Lung (tissue), 12 donors: ENCODE results near the gene SNCG. TPM values are rescaled to one million over a fixed set of nuclear protein-coding genes. Genes with fewer than 3 reads are reported as not detected.

Experiments used
- ATAC-seq: fragments of 200-7000 bp; cut with Tn5 transposase; one replicate; pipeline ENCODE4 v1.9.1; 2020; ENCODE audit warnings: moderate number of reproducible peaks; ENCODE audit not compliant: insufficient read depth, low FRiP score
- DNase-seq, 3 donors: peaks; one replicate each; pipeline ENCODE4 v3.0.0-alpha.2; 2013 to 2017
- H3K27ac ChIP-seq, 2 donors: one replicate each; pipeline ENCODE4 v1.5.1; 2013; ENCODE audit warnings: mild to moderate bottlenecking in 2 of 2, moderate library complexity in 2 of 2, control low read depth in 1 of 2, inconsistent platforms in 1 of 2, low read depth in 1 of 2, low read length in 1 of 2
- H3K27me3 ChIP-seq, 3 donors: one replicate each; pipeline ENCODE4 v1.5.1; 2013; ENCODE audit warnings: low read length in 2 of 3; ENCODE audit not compliant: control insufficient read depth in 3 of 3, insufficient read depth in 3 of 3
- H3K36me3 ChIP-seq, 4 donors: one replicate each; pipeline ENCODE4 v1.5.1; 2013; ENCODE audit warnings: low read length in 4 of 4, mild to moderate bottlenecking in 1 of 4, moderate library complexity in 1 of 4; ENCODE audit not compliant: control insufficient read depth in 4 of 4, insufficient read depth in 4 of 4
- H3K4me1 ChIP-seq, 5 donors: one replicate each; pipeline ENCODE4 v1.5.1; 2013; ENCODE audit warnings: low read length in 5 of 5, mild to moderate bottlenecking in 2 of 5, moderate library complexity in 1 of 5; ENCODE audit not compliant: control insufficient read depth in 5 of 5, insufficient read depth in 5 of 5
- H3K4me3 ChIP-seq: one replicate; pipeline ENCODE4 v1.5.1; 2013; ENCODE audit warnings: mild to moderate bottlenecking, control low read depth, moderate library complexity
- H3K9ac ChIP-seq, 2 donors: one replicate each; pipeline ENCODE4 v1.5.1; 2013; ENCODE audit warnings: low read length in 2 of 2, control low read depth in 1 of 2; ENCODE audit not compliant: insufficient read depth in 1 of 2
- H3K9me3 ChIP-seq, 4 donors: one replicate each; pipeline ENCODE4 v1.5.1; 2013; ENCODE audit warnings: low read length in 3 of 4, mild to moderate bottlenecking in 1 of 4, moderate library complexity in 1 of 4; ENCODE audit not compliant: control insufficient read depth in 4 of 4, insufficient read depth in 3 of 4
- CTCF ChIP-seq: IDR thresholded peaks from 2 replicates; pipeline ENCODE4 v1.5.1; 2012; ENCODE audit warnings: mild to moderate bottlenecking; ENCODE audit errors: control extremely low read depth, extremely low read depth
- WGBS, 2 donors: extraction: QIAGEN DNeasy Blood & Tissue Kit; methylation state at CpG; one replicate each; pipeline ENCODE4 v1.1.7; 2013; 5-methylcytosine and 5-hydroxymethylcytosine counted together
- polyA plus RNA-seq, 2 donors: library from polyadenylated mRNA; stranded (reverse); fragments of 200-250 nt; gene quantifications; one replicate each; pipeline ENCODE4 v1.2.1, GENCODE V29; 2013
- total RNA-seq, 2 donors: library from RNA; depleted of rRNA in 1 of 2; stranded (reverse); fragments of >200 nt in 1 of 2; gene quantifications; one replicate each; pipeline ENCODE4 v1.2.1, GENCODE V29; 2014 to 2021
- donor health status: control.
- donor health status: control.
- donor health status: Bipolar disorder and iron deficiency.
- donor health status: healthy.
- donor health status: DM: yes; HTN: yes; CAD: no.

SNCG gene
- total and polyA plus RNA-seq, 4 donors: 2.3 to 32.8 (median 14.3) TPM

- DNase-seq (peak in 1 of 3 donors; percentile 77), ATAC-seq (peak; percentile 31)
- Histone ChIP-seq H3K36me3 (no peaks in the 10 kb centered on the region), H3K4me1 (peaks cover 0 to 51% (median 35%) of the 10 kb centered on the region in 5 donors), H3K9ac (peak overlapping the region; percentile 86 to 90), H3K9me3 (no peaks in the 10 kb centered on the region), H3K27ac (peak overlapping the region; percentile 83 to 98), H3K4me3 (peak overlapping the region; percentile 53), H3K27me3 (peaks cover 0 to 13% (median 6%) of the 10 kb centered on the region in 3 donors)
- no peak for TF ChIP-seq CTCF
- 16 to 34% methylated on average over 29 to 30 of the region's 30 CpGs for WGBS, 2 donors
Observed at GRCh38 chr10:86970162-86970981, 12.0 kb downstream of the SNCG start.

- H3K4me3 ChIP-seq: peak overlapping the region; percentile 53
- peak overlapping the region; percentile 86 to 90 for H3K9ac ChIP-seq
- no peaks in the 10 kb centered on the region for H3K9me3 ChIP-seq
- H3K27ac ChIP-seq: peak overlapping the region; percentile 83 to 98
- no peak for TF ChIP-seq CTCF
- H3K36me3 ChIP-seq: no peaks in the 10 kb centered on the region
- peaks cover 0 to 13% (median 6%) of the 10 kb centered on the region in 3 donors for H3K27me3 ChIP-seq
- ATAC-seq: peak; percentile 10
- DNase-seq: no peak
- WGBS, 2 donors: 0 to 1% methylated on average over 20 of the region's 20 CpGs
- peaks cover 0 to 49% (median 35%) of the 10 kb centered on the region in 5 donors for H3K4me1 ChIP-seq
Observed at GRCh38 chr10:86970982-86971231, 12.5 kb downstream of the SNCG start.

- Histone ChIP-seq H3K27me3 (peaks cover 0 to 13% (median 6%) of the 10 kb centered on the region in 3 donors), H3K36me3 (no peaks in the 10 kb centered on the region), H3K4me1 (peaks cover 0 to 44% (median 33%) of the 10 kb centered on the region in 5 donors), H3K9ac (peak overlapping the region; percentile 26 to 90), H3K4me3 (peak overlapping the region; percentile 53), H3K9me3 (no peaks in the 10 kb centered on the region), H3K27ac (peak overlapping the region; percentile 83 to 98)
- TF ChIP-seq CTCF: no peak
- WGBS, 2 donors: 6 to 11% methylated on average over 55 to 66 of the region's 66 CpGs
- DNase-seq (peak; percentile 84 to 92 (median 88)), ATAC-seq (peak; percentile 89)
Observed at GRCh38 chr10:86971232-86971991, 13.0 kb downstream of the SNCG start.
